SHP77 (cell line): ENCODE measurements around the gene FBLN2.

Source experiments
- DNase-seq, 2 experiments: peaks; one replicate each; lab custom pipeline; 2025; lab: John Stamatoyannopoulos, UW

Gene FBLN2

GRCh38 chr3:13648060-13649001, 99.4 kb downstream of the FBLN2 start:
- peak; percentile 52 to 55 for DNase-seq

- DNase-seq, result peak; percentile 22 to 24
Measured at GRCh38 chr3:13650210-13651056, 101.5 kb downstream of the FBLN2 start.

GRCh38 chr3:13651057-13651400, 102.1 kb downstream of the FBLN2 start:
- no peak for DNase-seq

- DNase-seq, result no peak
Measured at GRCh38 chr3:13651775-13652428, 103.0 kb downstream of the FBLN2 start.

- no peak for DNase-seq
Measured at GRCh38 chr3:13652728-13653127, 103.8 kb downstream of the FBLN2 start.

- no peak for DNase-seq
Measured at GRCh38 chr3:13653631-13654279, 104.8 kb downstream of the FBLN2 start.

GRCh38 chr3:13654330-13655060, 105.6 kb downstream of the FBLN2 start:
- no peak for DNase-seq

- peak in 1 of 2 experiments; percentile 23 for DNase-seq
Measured at GRCh38 chr3:13655061-13655913, 106.4 kb downstream of the FBLN2 start.

- no peak for DNase-seq
Measured at GRCh38 chr3:13656584-13657301, 107.8 kb downstream of the FBLN2 start.

GRCh38 chr3:13657660-13658435, 108.9 kb downstream of the FBLN2 start:
- DNase-seq, result peak; percentile 20 to 22

GRCh38 chr3:13658681-13659080, 109.8 kb downstream of the FBLN2 start:
- no peak for DNase-seq

- no peak for DNase-seq
Measured at GRCh38 chr3:13659221-13659969, 110.5 kb downstream of the FBLN2 start.

GRCh38 chr3:13660042-13660874, 111.3 kb downstream of the FBLN2 start:
- DNase-seq, result no peak

- no peak for DNase-seq
Measured at GRCh38 chr3:13661121-13661520, 112.2 kb downstream of the FBLN2 start.

GRCh38 chr3:13662238-13662847, 113.4 kb downstream of the FBLN2 start:
- DNase-seq, result no peak

GRCh38 chr3:13663781-13664535, 115.0 kb downstream of the FBLN2 start:
- DNase-seq, result no peak
